Measurements from ENCODE around the gene RPL7A.
A peak's percentile ranks its signal among the peaks of the same experiment; 100 is the strongest.
"Not testable (repeated sequence)": the region's sequence is repeated elsewhere in the genome, so short reads cannot be mapped to it uniquely, and the experiment has no call there.

RPL7A gene

GRCh38 chr9:133323991-133324703, 23.9 kb upstream of the RPL7A start:
- no peak for TF ChIP-seq POU2F2 (IDR thresholded peaks at IDR 0.05; ENCODE audit: low read depth, low read length)
- no peak for TF ChIP-seq PAX5 (IDR thresholded peaks at IDR 0.05; ENCODE audit: insufficient read depth, low read length, severe bottlenecking)
- TF ChIP-seq TAF1 (IDR thresholded peaks at IDR 0.05; ENCODE audit: low read depth, low read length), result no peak
- TF ChIP-seq SPI1 (IDR thresholded peaks at IDR 0.05; ENCODE audit: low read depth, low read length), result no peak
- no peak for TF ChIP-seq POLR2A (IDR thresholded peaks at IDR 0.05; ENCODE audit: low read depth, low read length)
- TF ChIP-seq POLR2AphosphoS5 (IDR thresholded peaks at IDR 0.05; ENCODE audit: low read depth, low read length), result no peak
- FAIRE-seq (no peak), DNase-seq (ENCODE audit: insufficient read length, low spot score) (no peak)

DNA sequence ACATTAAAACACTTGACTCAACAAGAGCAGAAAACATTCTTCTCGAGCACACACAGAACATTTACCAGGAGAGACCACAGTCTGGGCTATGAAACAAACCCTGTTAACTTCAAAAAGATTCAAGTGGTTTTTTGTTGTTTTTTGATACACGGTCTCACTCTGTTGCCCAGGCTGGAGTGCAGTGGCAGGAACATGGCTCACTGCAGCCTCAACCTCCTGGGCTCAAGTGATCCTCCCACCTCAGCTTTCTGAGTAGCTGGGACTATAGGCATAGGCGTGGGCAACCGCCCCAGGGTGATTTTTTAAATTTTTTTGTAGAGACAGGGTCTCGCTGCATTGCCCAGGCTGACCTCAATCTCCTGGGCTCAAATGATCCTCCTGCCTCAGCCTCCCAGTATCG, 21.0 kb upstream of the RPL7A start:
- DNase-seq (ENCODE audit: insufficient read length, low spot score); FAIRE-seq: not testable (repeated sequence)

DNA sequence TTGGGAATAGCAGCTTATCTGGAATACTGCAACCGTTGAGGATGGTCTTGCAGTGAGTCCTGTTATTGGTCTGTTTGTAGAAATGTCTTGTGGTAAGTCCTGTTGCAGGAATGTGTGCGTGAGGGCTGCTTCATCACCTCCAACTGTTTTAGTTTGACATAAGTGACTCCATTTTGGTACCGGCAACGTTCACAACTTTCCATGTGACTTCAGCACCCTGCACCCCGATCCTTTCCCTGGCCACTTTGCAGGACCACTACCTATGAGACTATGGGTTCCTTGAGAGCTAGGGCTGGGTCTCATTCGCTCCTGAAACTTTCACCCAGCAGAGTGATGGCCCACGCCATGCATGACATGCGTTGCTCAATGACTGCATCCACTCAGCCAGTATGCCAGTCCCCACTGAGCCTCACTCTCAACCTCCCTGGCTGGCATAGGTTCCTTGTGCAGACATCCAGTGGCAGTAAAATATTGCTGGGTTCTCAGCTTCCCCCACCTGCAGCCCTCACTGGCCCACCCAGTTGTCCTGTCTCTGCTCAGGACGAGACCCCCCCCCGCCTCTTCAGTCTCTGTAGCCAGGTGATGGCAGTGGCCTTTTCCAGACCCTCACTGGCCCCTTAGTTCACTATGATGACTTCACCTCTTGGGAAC, 20.1 kb upstream of the RPL7A start:
- TF ChIP-seq POLR2A (IDR thresholded peaks at IDR 0.05; ENCODE audit: low read depth, low read length) (peak; percentile 33; the same call in 1 of the 2 replicates), POU2F2 (IDR thresholded peaks at IDR 0.05; ENCODE audit: low read depth, low read length) (no peak), TAF1 (IDR thresholded peaks at IDR 0.05; ENCODE audit: low read depth, low read length) (no peak), PAX5 (IDR thresholded peaks at IDR 0.05; ENCODE audit: insufficient read depth, low read length, severe bottlenecking) (no peak), POLR2AphosphoS5 (IDR thresholded peaks at IDR 0.05; ENCODE audit: low read depth, low read length) (peak; percentile 59)
- no peak for DNase-seq (ENCODE audit: insufficient read length, low spot score)
- no peak for FAIRE-seq

DNA sequence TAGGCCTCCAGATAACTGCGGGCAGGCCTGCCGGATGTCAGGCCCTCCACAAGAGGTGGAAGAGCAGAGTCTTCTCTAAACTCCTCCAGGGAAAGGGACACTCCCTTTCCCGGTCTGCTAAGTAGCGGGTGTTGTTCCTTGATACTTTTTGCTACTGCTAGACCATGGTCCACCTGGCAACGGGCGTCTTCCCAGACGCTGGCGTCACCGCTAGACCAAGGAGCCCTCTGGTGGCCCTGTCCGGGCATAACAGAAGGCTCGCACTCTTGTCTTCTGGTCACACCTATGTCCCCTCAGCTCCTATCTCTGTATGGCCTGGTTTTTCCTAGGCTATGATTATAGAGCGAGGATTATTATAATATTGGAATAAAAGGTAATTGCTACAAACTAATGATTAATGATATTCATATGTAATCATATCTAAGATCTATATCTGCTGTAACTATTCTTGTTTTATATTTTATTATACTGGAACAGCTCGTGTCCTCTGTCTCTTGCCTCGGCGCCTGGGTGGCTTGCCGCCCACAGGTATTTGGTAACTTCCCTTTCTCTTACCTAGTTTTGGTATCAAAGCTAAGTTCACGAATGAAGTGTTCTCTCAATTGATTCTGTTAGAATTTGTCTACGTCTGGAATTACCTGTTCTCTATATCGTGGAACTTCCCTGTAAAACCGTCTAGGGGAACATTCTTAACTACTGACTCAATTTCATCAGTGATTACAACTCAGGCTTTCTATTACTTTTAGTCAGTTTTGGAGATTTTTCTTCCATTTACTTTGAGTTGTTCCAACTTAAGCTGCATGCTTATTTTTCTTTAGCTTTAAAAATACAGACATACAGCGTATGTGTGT, 18.5 kb upstream of the RPL7A start:
- not testable (repeated sequence) for FAIRE-seq; DNase-seq (ENCODE audit: insufficient read length, low spot score)

DNA sequence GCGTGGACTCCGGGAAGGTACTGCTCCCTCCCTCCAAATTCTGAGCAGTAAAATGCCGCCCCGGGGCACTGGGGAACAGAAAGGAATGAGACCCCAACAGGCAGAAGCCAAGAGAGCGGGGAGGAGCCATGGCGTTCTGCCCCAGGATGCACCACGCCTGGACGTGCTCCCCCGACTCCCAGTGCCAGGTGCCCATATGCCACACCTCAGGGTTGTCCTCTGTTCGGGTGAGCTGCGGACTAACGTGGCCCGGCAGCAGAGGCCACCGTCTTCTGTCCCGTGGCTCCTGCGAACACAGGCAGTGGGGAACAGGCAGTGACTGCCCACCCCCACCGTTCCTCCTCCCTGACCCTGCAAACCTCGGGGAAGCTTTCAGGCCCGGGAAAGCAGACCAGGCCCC, 16.8 kb upstream of the RPL7A start:
- TF ChIP-seq POLR2A (IDR thresholded peaks at IDR 0.05; ENCODE audit: low read depth, low read length), result no peak
- TF ChIP-seq PAX5 (IDR thresholded peaks at IDR 0.05; ENCODE audit: insufficient read depth, low read length, severe bottlenecking), result no peak
- TF ChIP-seq POU2F2 (IDR thresholded peaks at IDR 0.05; ENCODE audit: low read depth, low read length), result no peak
- no peak for TF ChIP-seq TAF1 (IDR thresholded peaks at IDR 0.05; ENCODE audit: low read depth, low read length)
- no peak for TF ChIP-seq SPI1 (IDR thresholded peaks at IDR 0.05; ENCODE audit: low read depth, low read length)
- no peak for TF ChIP-seq POLR2AphosphoS5 (IDR thresholded peaks at IDR 0.05; ENCODE audit: low read depth, low read length)
- DNase-seq (ENCODE audit: insufficient read length, low spot score) (no peak), FAIRE-seq (no peak)

DNA sequence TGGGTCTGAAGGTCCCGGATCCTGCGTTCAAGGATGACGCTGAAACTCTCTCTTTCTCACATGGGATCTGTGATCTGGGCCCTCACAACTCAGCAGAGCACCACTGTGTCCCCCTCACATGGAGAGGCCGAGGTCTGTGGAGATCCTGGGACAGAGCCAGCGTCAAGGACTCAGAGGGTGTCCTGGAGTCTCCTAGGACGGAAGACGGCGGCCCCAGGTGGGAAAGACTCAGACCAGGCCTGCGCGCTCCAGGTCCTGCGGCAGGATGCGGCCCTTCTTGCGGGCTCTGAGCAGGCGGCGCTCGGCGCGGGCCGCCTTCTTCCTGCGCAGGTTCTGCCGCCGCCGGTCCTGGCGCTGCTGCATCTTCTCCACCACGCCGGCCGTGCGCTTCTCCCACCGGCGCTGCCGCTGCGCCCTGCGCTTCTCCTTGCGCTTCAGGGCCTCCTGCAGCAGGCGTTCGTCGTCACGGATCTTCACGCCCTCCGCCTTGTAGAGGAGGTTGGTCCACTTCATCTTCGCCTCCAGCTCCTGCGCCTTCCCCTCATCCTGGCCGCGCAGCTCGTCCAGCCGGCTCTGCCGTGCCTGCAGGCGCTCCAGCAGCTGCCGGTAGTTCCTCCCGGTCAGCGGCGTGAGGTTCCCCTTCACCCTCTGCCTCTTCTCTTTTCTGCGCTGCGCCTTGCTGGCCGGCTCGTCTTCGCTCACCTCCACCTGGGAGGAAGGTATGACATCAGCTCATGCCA, 16.2 kb upstream of the RPL7A start:
- TF ChIP-seq PAX5 (IDR thresholded peaks at IDR 0.05; ENCODE audit: insufficient read depth, low read length, severe bottlenecking) (no peak), POLR2AphosphoS5 (IDR thresholded peaks at IDR 0.05; ENCODE audit: low read depth, low read length) (no peak), POU2F2 (IDR thresholded peaks at IDR 0.05; ENCODE audit: low read depth, low read length) (no peak), TAF1 (IDR thresholded peaks at IDR 0.05; ENCODE audit: low read depth, low read length) (no peak), SPI1 (IDR thresholded peaks at IDR 0.05; ENCODE audit: low read depth, low read length) (no peak), POLR2A (IDR thresholded peaks at IDR 0.05; ENCODE audit: low read depth, low read length) (no peak)
- DNase-seq (ENCODE audit: insufficient read length, low spot score), result no peak
- FAIRE-seq, result no peak

GRCh38 chr9:133332381-133332730, 15.7 kb upstream of the RPL7A start:
- DNase-seq (ENCODE audit: insufficient read length, low spot score), result no peak
- TF ChIP-seq TAF1 (IDR thresholded peaks at IDR 0.05; ENCODE audit: low read depth, low read length), result no peak
- no peak for TF ChIP-seq POLR2A (IDR thresholded peaks at IDR 0.05; ENCODE audit: low read depth, low read length)
- TF ChIP-seq POU2F2 (IDR thresholded peaks at IDR 0.05; ENCODE audit: low read depth, low read length), result no peak
- no peak for TF ChIP-seq POLR2AphosphoS5 (IDR thresholded peaks at IDR 0.05; ENCODE audit: low read depth, low read length)
- no peak for TF ChIP-seq SPI1 (IDR thresholded peaks at IDR 0.05; ENCODE audit: low read depth, low read length)
- no peak for TF ChIP-seq PAX5 (IDR thresholded peaks at IDR 0.05; ENCODE audit: insufficient read depth, low read length, severe bottlenecking)
- no peak for FAIRE-seq

DNA sequence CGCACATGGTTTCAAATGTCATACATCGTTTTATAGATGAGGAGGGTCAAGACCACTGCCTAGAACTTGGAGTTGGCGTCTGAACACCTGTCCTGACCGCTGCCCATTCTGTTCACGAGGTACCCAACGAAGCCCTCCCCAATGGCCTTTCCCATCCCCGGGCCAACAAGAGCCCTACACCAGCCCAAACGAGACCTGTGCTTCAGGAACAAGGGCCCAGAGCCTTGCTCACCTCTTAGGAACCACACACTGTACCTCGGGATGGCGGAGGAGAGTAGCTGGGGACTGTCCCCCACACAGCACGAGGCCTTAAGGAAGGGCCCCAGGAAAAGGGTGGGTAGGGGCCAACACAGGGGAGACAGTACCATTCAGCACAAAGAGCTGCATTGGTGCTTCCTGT, 15.0 kb upstream of the RPL7A start:
- DNase-seq (ENCODE audit: insufficient read length, low spot score), result no peak
- TF ChIP-seq SPI1 (IDR thresholded peaks at IDR 0.05; ENCODE audit: low read depth, low read length) (no peak), TAF1 (IDR thresholded peaks at IDR 0.05; ENCODE audit: low read depth, low read length) (no peak), PAX5 (IDR thresholded peaks at IDR 0.05; ENCODE audit: insufficient read depth, low read length, severe bottlenecking) (no peak), POLR2AphosphoS5 (IDR thresholded peaks at IDR 0.05; ENCODE audit: low read depth, low read length) (no peak), POLR2A (IDR thresholded peaks at IDR 0.05; ENCODE audit: low read depth, low read length) (no peak)
- FAIRE-seq, result no peak

DNA sequence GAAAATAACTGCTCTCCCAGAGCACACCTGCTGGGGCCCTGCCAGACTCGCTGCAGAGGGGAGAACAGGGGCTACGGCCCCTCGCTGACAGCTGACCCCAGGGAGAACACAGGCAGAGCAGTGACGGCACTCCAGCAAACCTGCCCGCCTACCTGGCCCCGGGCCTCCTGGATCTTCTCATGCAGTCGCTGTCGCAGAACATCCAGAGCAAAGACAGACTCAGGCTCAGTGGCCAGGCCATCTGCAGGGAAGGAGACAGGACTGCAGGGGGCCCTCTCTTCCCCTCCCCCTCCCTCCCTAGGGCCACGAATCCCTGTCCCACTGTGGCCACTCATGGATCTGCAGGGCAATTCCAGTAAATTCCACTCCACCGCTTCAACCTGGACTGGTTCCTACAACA, 14.5 kb upstream of the RPL7A start:
- TF ChIP-seq SPI1 (IDR thresholded peaks at IDR 0.05; ENCODE audit: low read depth, low read length) (no peak), TAF1 (IDR thresholded peaks at IDR 0.05; ENCODE audit: low read depth, low read length) (no peak), PAX5 (IDR thresholded peaks at IDR 0.05; ENCODE audit: insufficient read depth, low read length, severe bottlenecking) (no peak), POU2F2 (IDR thresholded peaks at IDR 0.05; ENCODE audit: low read depth, low read length) (no peak), POLR2AphosphoS5 (IDR thresholded peaks at IDR 0.05; ENCODE audit: low read depth, low read length) (no peak), POLR2A (IDR thresholded peaks at IDR 0.05; ENCODE audit: low read depth, low read length) (no peak)
- FAIRE-seq (no peak), DNase-seq (ENCODE audit: insufficient read length, low spot score) (no peak)

Data from GM12891 (cell line).